Kidney epithelial cell (primary cell): ENCODE measurements around the gene BTBD16. TPM values are rescaled to one million over a fixed set of nuclear protein-coding genes. Genes with fewer than 3 reads are reported as not detected.

Experiments used
- DNase-seq: peaks from one replicate; pipeline ENCODE4 v3.0.0-alpha.2; 2010; ENCODE audit warnings: low read depth
- H3K27me3 ChIP-seq: 2 replicates; pipeline ENCODE4 v1.6.0; 2011; ENCODE audit warnings: low read length; ENCODE audit not compliant: control insufficient read depth, insufficient read depth
- H3K36me3 ChIP-seq: 2 replicates; pipeline ENCODE4 v1.5.1; 2011; ENCODE audit warnings: low read length; ENCODE audit not compliant: control insufficient read depth, insufficient read depth
- H3K4me3 ChIP-seq: 2 replicates; pipeline ENCODE4 v1.5.1; 2011; ENCODE audit warnings: low read depth, mild to moderate bottlenecking, control low read depth, low read length
- total RNA-seq: library from RNA; depleted of rRNA; stranded (reverse); fragments of >200 nt; gene quantifications from 2 replicates; pipeline ENCODE4 v1.2.3, GENCODE V29; 2015
- TF ChIP-seq, protein P1 (sequence below): IDR thresholded peaks from 2 replicates; pipeline ENCODE4 v1.5.1; 2011; ENCODE audit warnings: mild to moderate bottlenecking, moderate library complexity, low read length, control low read depth, inconsistent platforms; ENCODE audit not compliant: insufficient read depth, poor library complexity, severe bottlenecking

Gene BTBD16
- total RNA-seq, 1 donor from 2014 or later = 2.0 TPM

DNA sequence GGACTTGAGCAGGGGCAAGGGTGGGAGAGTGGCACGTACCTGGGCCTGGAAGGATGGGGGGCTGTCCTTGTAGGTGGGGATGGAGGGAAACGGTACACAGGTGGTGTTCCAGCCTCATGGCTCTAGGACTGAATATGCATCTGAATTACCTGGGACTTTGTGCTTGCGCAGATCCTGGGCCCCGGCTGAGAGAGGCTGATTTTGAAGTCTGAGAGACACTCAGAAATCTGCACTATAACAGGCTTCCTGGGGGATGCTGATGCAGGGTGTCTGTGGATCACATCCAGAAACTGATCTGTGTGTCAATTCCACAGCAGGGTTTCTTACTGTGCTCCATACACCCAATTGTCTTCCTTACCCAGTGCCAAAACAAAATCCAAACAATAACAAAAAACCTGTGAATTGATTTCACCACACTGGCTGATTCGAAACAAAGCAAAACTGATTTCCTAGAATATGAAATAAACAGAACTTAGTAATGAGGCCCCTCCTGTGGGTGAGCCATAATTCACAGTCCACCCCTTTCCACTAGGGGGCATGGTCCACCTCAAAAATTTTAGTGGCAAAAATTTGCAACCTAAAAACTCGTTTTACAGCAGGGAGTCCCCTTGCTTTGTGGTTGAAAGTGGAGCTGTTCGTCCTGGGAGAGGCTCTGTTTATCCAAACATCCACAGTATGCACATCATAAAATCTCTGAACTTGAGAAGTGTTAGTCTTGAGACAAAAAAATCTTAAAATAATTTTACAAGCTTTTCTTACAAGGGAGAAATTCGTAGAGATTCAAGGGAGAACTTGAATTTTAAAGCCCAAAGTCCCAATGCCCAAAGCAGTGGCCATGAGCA, 71.4 kb downstream of the BTBD16 start:
- TF ChIP-seq, protein P1, sequence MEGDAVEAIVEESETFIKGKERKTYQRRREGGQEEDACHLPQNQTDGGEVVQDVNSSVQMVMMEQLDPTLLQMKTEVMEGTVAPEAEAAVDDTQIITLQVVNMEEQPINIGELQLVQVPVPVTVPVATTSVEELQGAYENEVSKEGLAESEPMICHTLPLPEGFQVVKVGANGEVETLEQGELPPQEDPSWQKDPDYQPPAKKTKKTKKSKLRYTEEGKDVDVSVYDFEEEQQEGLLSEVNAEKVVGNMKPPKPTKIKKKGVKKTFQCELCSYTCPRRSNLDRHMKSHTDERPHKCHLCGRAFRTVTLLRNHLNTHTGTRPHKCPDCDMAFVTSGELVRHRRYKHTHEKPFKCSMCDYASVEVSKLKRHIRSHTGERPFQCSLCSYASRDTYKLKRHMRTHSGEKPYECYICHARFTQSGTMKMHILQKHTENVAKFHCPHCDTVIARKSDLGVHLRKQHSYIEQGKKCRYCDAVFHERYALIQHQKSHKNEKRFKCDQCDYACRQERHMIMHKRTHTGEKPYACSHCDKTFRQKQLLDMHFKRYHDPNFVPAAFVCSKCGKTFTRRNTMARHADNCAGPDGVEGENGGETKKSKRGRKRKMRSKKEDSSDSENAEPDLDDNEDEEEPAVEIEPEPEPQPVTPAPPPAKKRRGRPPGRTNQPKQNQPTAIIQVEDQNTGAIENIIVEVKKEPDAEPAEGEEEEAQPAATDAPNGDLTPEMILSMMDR = peak; percentile 73
- no peaks in the 10 kb centered on the region for H3K27me3 ChIP-seq
- H3K36me3 ChIP-seq = no peaks in the 10 kb centered on the region
- DNase-seq = no peak
- H3K4me3 ChIP-seq = no peak overlapping the region

DNA sequence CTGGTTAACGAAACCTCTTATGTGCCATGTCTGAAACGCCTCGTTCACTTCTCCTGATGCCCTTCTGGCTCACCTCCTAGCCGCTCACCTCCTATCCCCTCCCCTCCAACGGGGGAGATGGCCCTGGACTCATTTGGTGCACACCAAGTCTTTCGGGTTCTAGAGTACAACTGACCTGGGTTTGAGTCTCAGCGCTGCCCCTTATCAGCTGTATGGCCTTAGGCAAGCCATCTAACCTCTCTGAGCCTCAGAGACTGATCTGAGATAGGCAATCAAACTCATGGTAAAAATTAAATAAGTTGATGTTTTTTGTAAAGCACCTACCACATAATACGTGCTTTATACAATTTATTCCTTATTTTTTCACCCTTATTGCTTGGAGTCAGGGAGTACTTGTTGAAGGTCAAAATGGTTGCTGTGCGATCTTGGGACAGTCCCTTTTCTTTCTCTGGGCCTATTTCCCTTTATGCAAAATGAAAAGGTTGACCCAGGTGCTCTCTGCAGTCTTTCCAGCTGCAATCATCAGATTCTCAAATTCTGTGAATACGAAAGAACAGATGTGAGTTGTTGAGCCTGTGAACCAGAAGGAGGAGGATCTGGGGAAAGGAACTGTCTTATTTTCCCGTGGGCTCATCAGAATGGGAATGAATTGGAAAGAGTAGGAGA, 72.2 kb downstream of the BTBD16 start:
- Histone ChIP-seq H3K27me3 (no peaks in the 10 kb centered on the region), H3K4me3 (no peak overlapping the region), H3K36me3 (no peaks in the 10 kb centered on the region)
- no peak for DNase-seq
- TF ChIP-seq, protein P1 = no peak

DNA sequence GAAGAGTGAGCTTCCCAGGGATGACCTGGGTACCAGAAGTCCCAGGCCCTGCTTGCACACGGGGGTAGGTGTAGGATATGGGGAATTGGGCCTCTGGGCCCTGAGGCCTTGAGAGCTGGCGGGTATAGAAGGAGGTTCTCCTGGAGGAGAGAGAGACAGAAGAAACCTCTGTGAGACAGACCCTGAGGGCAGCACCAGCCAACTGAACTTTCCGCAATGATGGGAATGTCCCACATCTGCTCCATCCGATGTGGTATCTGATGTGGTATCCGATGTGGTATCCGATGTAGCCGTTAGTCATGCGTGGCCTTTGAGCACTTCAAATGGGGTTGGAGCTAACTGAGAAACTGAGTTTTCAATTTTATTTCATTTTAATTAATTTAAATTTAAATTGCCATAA, 72.8 kb downstream of the BTBD16 start:
- Histone ChIP-seq H3K27me3 (no peaks in the 10 kb centered on the region), H3K4me3 (no peak overlapping the region), H3K36me3 (no peaks in the 10 kb centered on the region)
- TF ChIP-seq, protein P1 = no peak
- no peak for DNase-seq

DNA sequence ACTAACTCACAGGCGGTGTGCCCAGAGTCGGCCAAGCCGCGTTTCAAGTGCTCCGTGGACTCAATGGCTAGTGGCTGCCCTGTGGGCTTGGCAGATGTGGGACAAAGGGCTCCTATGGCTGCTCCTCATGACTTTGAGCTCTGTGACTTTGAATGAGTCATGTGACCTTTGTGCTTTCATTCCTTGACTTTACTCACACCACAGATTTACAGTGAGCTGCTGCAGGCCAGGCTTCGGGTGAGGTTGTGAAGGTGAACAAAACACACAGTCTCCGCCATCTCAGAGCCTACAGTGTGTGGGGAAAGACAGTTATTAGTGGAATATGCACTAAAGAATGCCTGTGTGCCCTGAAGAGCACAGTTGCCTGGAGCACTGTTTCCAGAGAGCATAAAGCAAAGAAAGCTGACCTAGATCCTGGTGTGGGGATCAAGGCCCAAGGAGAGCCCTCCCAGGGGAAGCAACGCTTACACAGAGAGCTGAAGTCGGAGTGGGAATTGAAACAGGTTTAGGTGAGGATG, 73.7 kb downstream of the BTBD16 start:
- H3K36me3 ChIP-seq = no peaks in the 10 kb centered on the region
- TF ChIP-seq, protein P1 = no peak
- H3K4me3 ChIP-seq = no peak overlapping the region
- no peak for DNase-seq
- H3K27me3 ChIP-seq = no peaks in the 10 kb centered on the region

DNA sequence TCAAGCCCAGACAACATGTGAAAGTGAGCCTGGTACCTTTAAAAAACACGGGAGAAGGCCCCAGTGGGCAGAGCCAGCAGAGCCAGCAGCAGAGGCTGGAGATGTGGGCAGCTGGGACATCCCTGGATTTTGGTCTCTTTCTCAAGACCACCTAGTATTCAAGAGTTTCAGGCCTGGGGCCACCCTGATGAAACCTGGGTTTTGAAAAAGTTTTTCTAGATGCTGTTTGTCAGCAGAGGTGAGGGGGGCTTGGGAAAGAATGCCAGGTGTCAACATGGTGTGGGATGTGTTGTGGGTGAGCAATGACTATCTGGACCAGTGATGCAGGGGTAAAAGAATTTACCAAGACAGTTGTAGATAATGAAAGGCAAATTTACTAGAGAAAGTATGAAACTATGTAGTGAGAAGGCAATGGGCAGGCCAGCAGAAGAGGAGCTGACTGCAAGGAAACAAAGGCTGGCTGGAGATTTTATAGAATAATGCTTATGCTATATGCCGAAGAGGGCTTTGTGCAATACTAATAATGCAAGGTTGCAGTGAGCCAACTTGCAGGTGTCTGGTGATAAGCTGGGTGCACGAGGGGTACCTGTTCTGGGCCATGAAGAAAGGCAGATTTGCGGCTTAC, 75.3 kb downstream of the BTBD16 start:
- no peak overlapping the region for H3K4me3 ChIP-seq
- no peaks in the 10 kb centered on the region for H3K27me3 ChIP-seq
- H3K36me3 ChIP-seq = peaks cover 2% of the 10 kb centered on the region
- no peak for DNase-seq
- TF ChIP-seq, protein P1 = no peak
